ENCODE data around the gene PDXDC1.
"Not testable (repeated sequence)": the region's sequence is repeated elsewhere in the genome, so short reads cannot be mapped to it uniquely, and the experiment has no call there.

- not testable (repeated sequence) for TF ChIP-seq CTCF (IDR thresholded peaks at IDR 0.05; ENCODE audit: insufficient read depth, low read length); GABPA (IDR thresholded peaks at IDR 0.05; ENCODE audit: low read depth); POLR2AphosphoS5 (IDR thresholded peaks at IDR 0.05; ENCODE audit: low read depth)
- TF ChIP-seq, protein P1, sequence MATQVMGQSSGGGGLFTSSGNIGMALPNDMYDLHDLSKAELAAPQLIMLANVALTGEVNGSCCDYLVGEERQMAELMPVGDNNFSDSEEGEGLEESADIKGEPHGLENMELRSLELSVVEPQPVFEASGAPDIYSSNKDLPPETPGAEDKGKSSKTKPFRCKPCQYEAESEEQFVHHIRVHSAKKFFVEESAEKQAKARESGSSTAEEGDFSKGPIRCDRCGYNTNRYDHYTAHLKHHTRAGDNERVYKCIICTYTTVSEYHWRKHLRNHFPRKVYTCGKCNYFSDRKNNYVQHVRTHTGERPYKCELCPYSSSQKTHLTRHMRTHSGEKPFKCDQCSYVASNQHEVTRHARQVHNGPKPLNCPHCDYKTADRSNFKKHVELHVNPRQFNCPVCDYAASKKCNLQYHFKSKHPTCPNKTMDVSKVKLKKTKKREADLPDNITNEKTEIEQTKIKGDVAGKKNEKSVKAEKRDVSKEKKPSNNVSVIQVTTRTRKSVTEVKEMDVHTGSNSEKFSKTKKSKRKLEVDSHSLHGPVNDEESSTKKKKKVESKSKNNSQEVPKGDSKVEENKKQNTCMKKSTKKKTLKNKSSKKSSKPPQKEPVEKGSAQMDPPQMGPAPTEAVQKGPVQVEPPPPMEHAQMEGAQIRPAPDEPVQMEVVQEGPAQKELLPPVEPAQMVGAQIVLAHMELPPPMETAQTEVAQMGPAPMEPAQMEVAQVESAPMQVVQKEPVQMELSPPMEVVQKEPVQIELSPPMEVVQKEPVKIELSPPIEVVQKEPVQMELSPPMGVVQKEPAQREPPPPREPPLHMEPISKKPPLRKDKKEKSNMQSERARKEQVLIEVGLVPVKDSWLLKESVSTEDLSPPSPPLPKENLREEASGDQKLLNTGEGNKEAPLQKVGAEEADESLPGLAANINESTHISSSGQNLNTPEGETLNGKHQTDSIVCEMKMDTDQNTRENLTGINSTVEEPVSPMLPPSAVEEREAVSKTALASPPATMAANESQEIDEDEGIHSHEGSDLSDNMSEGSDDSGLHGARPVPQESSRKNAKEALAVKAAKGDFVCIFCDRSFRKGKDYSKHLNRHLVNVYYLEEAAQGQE (IDR thresholded peaks at IDR 0.05; ENCODE audit: insufficient replicate concordance, low read depth) = not testable (repeated sequence)
Measured at GRCh38 chr16:14978908-14979307, 4.1 kb downstream of the PDXDC1 start.

Measured in HL-60 (cell line).